Stimulated activated CD4-positive, alpha-beta T cell treated with anti-CD3 and anti-CD28 coated beads, Interleukin-4, amount 100 ng/mL, for 48 hours (primary cell): Measurements from ENCODE around the gene MYO1G.
"Not testable (repeated sequence)": the region's sequence is repeated elsewhere in the genome, so short reads cannot be mapped to it uniquely, and the experiment has no call there.

Experiments used
- DNase-seq, 2 donors: peaks; one replicate each; pipeline ENCODE4 v3.0.0-alpha.2; 2020; ENCODE audit warnings: low read depth in 2 of 2

The MYO1G gene

DNA sequence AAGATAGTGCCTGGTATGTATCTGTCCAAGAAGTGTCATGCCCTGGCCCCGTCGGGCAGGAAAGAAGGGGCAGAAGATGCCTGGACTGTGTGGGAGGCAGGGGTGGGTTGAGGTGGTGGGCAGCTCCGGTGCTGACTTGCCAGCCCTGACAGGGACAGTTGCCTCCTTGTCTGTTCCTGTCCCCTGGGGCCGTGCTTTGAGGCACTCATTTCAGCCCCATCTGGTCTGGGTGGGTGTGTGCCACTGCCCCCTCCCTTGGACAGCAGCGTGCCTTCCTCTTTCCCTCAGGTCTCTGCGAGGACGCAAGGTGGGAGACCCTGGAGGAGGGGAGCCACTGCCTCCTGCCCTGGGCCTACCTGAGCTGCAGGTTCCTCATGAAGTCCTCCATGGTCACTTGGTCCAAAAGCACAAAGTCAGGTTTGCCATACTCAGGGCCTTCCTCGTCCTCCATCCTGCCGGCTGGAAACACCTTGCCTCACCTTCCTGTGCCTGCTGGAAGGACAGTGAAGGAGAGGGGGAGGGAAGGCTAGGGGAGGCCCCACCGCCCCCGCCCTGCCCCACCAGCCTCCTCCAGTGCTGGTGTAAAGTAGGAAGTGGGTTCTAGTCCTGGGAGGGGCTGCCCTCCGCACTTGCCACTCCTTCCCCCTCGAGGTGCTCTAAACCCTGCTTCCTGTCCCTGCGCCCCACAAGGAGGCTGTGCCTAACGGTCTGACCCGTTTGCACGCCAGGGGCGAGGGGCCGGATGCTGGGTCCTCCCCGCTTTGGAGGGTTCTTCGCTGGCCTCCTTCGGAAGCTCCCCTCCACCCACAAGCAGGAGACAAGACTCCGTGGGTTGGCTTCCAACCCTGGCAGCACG is at the start of gene MYO1G:
TSS of gene MYO1G (minus strand) at position 505 of the 856 bp plus-strand sequence. CDS start at position 451, 54 bp downstream.
- peak; percentile 74 to 84 for DNase-seq

DNA sequence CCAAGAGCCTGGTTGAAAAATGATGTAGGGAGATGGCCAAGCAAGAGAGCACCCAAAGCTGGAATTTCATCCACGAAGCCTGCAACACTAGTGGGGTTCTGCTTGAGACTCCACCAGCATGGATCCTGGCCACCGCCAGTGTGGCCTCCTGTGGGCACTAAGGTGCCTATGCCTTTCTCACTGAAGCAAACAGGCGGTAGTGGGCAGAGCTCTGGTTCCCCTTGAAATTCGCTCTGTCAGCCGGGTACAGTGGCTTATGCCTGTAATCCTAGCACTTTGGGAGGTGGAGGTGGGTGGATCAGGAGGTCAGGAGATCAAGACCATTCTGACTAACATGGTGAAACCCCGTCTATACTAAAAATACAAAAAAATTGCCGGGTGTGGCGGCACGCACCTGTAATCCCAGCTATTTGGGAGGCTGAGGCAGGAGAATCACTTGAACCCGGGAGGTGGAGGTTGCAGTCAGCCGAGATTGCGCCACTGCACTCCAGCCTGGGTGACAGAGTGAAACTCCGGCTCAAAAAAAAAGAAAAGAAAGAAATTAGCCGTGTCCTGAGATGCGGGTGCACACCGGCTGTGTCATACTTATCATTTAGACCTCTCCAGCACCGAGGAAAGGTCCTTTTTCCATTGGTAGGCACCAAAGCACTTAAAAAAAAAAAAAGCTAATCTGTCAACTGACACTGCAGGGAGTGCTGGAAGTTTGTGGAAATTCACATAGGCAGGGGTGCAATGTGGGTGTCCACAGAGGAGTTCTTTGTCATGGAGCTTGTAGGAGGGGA is 49.5 kb upstream of the MYO1G start:
- DNase-seq: no peak

GRCh38 chr7:45027774-45028114 is 48.9 kb upstream of the MYO1G start:
- DNase-seq: no peak

DNA sequence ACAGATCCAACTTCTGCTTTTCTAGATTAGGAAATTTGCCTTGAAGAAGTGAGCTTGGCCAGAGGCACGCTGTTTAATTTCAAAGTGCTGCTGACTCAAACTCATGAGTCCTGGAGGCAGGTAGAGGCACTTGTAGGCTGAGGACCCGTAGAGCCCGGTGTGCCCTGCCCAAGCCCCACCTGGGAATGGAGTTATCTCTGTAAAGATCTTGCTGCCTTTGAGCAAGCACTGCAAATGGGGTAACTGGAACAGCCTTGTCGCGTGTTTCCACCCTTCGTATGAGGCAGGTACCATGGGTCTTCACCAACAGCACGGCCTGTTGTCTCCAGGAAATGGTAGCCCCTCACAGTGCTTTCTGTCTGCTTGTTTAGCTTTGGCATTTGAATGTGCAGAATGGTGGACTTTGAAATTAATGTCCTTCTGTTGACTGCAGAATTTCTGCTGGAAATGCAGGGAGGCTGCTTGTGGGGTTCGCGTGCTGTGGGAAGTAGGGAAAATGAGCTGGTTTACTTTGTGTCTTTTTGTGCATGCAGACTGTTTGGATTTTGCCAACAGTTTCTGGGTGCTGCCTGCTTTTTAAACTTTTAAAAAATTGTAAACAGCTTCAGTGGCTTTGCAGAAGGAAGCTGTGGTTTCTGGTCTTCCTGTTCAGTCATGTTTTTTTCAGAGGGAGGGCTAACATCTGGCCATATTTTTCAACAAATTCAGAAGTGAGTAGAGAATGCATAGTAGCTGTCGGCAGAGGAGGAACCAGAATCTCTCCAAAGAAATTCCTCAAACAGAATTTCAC is 48.4 kb upstream of the MYO1G start:
- DNase-seq: no peak

- no peak for DNase-seq
Observed at GRCh38 chr7:45026013-45026412, 47.2 kb upstream of the MYO1G start.

GRCh38 chr7:45025473-45025872 is 46.7 kb upstream of the MYO1G start:
- DNase-seq: not testable (repeated sequence)

GRCh38 chr7:45024126-45024744 is 45.4 kb upstream of the MYO1G start:
- no peak for DNase-seq

DNA sequence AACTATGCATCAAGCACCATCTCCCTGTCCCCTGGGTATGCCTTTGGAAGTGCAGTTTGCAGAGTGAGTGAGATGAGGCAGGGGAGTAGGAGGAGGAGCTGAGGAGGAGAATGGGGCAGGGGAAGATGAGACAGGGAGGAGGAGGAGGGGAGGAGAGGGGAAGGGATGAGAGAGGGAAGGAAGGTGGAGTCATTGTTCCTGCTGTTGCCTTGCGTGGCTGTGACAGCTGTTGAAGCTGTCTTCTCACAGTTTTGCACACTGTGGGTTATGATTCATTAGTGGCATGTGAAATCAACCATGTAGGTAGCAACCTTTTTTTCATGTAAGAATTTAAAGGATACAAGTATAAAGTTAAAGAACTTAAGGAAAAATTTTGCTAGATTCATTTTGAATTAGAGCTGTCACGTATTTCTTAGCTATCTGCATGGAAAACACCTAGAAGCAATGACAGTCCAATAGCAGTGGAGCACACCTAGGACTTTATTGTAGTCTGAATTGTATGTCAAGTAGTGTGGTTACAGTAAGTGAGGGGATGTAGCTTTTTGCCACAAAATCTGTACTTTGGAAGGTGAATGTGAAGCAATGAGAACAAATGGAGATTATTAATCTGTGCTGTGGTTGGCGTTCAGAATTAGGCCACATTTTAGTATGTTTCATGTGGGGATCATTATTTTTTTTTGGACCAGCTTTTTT is 42.9 kb upstream of the MYO1G start:
- DNase-seq: no peak

DNA sequence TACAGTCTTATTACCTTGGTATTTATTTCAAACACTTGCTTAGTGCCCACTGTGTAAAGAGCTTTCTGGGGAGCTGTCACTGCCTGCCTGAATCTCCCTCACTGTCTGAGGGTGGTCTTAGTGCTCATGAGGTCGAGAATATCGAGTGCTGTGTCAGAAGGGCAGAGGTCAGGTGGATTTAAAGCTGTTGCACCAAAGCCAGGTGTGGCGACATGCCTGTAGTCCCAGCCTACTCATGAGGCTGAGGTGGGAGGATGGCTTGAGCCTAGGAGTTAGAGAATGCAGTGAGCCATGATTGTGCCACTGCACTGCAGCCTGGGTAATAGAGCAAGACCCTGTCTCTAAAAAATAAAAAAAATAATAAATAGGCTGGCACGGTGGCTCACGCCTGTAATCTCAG is 42.1 kb upstream of the MYO1G start:
- no peak for DNase-seq

GRCh38 chr7:45017253-45017652 is 38.4 kb upstream of the MYO1G start:
- DNase-seq: no peak

- no peak for DNase-seq
Observed at GRCh38 chr7:45015313-45015712, 36.5 kb upstream of the MYO1G start.

- no peak for DNase-seq
Observed at GRCh38 chr7:45013465-45013967, 34.7 kb upstream of the MYO1G start.

GRCh38 chr7:45007571-45008328 is 28.9 kb upstream of the MYO1G start:
- DNase-seq: no peak

DNA sequence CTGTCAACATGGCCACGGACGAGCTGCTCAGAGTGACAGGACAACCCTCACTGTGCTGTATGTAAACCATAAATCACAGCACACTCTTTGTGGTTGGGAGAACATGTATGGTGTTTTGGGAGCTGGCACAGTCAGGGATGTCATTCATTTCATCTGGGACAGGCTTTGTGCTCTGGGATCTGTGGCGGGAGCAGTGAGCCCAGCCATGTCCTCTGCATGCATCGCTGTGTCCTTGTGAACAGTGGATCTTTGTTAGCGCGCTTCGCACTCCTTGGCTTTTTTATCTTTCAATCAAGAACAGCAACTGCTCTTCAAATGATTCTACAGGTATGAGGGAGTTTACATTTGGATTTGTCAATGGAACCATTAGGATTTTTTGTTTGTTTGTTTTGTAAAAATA is 28.3 kb upstream of the MYO1G start:
- no peak for DNase-seq

GRCh38 chr7:45003789-45004188 is 25.0 kb upstream of the MYO1G start:
- DNase-seq: no peak

DNA sequence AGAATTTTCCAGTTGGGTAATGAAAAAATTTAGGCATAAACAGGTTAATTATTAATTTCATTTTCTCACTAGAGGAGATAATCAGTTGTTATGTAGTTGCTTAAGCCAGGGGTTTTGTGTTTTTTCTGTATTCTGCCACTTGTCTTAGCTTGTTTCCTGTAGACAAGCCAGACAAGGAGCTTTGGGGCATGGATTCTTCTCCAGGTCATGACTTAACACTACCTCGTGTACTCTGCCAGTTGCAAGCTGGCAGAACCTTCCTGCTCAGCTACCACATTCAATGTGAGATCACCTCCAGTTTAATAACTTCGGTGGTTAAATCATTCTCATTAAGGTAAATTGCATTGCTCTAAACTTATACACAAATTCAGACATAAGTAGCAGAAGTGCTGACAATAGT is 23.0 kb upstream of the MYO1G start:
- no peak for DNase-seq

- DNase-seq: peak; percentile 40 to 64
Observed at GRCh38 chr7:45001138-45001694, 22.4 kb upstream of the MYO1G start.

GRCh38 chr7:45000093-45001032 is 21.5 kb upstream of the MYO1G start, which contains the start of gene CCM2:
Gene CCM2 (plus strand): TSS chr7:45000201. CDS start chr7:45000334, 133 bp downstream.
- no peak for DNase-seq
